ENCODE data around the gene ACAN.

DNA sequence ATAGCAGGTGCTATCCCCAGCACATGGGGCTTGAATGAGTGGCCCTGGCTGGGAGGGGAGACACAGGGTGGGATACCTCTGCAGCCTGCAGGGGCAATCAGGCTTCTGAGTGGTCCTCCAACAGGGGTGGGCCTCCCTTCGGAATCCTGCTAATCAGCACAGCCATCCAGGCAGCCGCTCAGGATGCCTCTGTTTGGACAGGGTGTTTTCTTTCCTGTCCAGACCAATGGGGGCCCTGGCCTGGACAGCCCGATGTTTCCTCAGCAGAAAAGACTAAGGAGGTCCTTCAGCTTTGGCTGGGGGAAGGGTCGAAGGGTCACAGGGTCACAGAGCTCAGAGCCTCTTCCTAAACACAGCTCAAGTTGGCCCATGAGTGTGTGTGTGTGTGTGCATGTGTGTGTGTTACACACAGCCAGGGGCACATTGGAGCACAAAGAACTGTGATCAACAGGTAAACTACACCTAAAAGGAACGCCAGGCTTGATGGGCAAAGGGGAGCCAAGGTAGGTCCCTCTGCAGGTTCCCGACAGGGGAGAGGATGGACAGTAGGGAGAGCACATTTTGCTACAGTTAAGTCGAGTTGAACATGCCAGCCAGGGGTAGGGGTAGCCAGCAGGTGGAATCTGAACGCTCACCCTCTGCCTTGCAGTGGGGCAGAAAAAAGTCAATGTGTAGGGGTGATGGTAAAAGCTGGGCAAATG lies 93.2 kb downstream of the ACAN start:
- TF ChIP-seq CHD4 (IDR thresholded peaks at IDR 0.05) (no peak), RFX5 (IDR thresholded peaks at IDR 0.05; ENCODE audit: low read depth, low read length) (no peak), NFYB (IDR thresholded peaks at IDR 0.05; ENCODE audit: insufficient read depth, low read depth, low read length) (no peak), DPF2 (IDR thresholded peaks at IDR 0.05) (no peak), MTA2 (IDR thresholded peaks at IDR 0.05; ENCODE audit: low read depth) (no peak), CREB1 (IDR thresholded peaks at IDR 0.05; ENCODE audit: low read depth) (no peak)
- TF ChIP-seq, protein P1, sequence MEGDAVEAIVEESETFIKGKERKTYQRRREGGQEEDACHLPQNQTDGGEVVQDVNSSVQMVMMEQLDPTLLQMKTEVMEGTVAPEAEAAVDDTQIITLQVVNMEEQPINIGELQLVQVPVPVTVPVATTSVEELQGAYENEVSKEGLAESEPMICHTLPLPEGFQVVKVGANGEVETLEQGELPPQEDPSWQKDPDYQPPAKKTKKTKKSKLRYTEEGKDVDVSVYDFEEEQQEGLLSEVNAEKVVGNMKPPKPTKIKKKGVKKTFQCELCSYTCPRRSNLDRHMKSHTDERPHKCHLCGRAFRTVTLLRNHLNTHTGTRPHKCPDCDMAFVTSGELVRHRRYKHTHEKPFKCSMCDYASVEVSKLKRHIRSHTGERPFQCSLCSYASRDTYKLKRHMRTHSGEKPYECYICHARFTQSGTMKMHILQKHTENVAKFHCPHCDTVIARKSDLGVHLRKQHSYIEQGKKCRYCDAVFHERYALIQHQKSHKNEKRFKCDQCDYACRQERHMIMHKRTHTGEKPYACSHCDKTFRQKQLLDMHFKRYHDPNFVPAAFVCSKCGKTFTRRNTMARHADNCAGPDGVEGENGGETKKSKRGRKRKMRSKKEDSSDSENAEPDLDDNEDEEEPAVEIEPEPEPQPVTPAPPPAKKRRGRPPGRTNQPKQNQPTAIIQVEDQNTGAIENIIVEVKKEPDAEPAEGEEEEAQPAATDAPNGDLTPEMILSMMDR (IDR thresholded peaks at IDR 0.05 in 2 of 3, conservative IDR thresholded peaks at IDR 0.05 in 1 of 3; ENCODE audit: control insufficient read depth in 2 of 3, extremely low read depth in 1 of 3, insufficient read depth in 1 of 3, low read depth in 3 of 3, low read length in 3 of 3): no peak
- TF ChIP-seq, protein P2, sequence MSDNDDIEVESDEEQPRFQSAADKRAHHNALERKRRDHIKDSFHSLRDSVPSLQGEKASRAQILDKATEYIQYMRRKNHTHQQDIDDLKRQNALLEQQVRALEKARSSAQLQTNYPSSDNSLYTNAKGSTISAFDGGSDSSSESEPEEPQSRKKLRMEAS (IDR thresholded peaks at IDR 0.05; ENCODE audit: low read depth, low read length): no peak
- TF ChIP-seq, protein P3, sequence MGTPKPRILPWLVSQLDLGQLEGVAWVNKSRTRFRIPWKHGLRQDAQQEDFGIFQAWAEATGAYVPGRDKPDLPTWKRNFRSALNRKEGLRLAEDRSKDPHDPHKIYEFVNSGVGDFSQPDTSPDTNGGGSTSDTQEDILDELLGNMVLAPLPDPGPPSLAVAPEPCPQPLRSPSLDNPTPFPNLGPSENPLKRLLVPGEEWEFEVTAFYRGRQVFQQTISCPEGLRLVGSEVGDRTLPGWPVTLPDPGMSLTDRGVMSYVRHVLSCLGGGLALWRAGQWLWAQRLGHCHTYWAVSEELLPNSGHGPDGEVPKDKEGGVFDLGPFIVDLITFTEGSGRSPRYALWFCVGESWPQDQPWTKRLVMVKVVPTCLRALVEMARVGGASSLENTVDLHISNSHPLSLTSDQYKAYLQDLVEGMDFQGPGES (IDR thresholded peaks at IDR 0.05): no peak

Measured in GM12878 (cell line).